NCI-H187 (cell line): Measurements from ENCODE around the gene DEF6.
A peak's percentile ranks its signal among the peaks of the same experiment; 100 is the strongest.
"Not testable (repeated sequence)": the region's sequence is repeated elsewhere in the genome, so short reads cannot be mapped to it uniquely, and the experiment has no call there.

Experiments
- DNase-seq, 2 experiments: peaks; one replicate each; lab custom pipeline; 2025; lab: John Stamatoyannopoulos, UW

DEF6 gene

GRCh38 chr6:35280903-35281302, 16.7 kb upstream of the DEF6 start:
- DNase-seq: no peak

- DNase-seq: no peak
Observed at GRCh38 chr6:35282472-35282871, 15.1 kb upstream of the DEF6 start.

DNA sequence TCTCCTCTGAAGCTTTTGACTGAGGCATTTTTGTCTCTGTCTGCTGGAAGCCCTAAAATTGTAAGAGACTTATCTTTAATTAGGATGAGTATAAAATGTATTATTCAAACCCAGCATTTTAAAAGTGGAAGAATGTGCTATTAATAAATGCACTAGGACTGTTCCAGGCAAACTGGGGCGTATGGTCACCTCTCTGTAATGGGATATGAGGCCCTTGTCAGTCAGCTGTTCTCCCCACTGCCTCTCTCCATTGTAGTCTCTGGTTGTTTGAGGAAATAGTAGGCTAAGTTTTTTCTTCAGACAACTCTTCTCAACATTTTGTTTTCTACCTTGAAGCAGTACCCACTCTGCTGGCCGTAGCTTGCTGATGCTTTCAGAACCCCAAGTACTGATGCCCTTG, 14.3 kb upstream of the DEF6 start:
- DNase-seq: no peak

DNA sequence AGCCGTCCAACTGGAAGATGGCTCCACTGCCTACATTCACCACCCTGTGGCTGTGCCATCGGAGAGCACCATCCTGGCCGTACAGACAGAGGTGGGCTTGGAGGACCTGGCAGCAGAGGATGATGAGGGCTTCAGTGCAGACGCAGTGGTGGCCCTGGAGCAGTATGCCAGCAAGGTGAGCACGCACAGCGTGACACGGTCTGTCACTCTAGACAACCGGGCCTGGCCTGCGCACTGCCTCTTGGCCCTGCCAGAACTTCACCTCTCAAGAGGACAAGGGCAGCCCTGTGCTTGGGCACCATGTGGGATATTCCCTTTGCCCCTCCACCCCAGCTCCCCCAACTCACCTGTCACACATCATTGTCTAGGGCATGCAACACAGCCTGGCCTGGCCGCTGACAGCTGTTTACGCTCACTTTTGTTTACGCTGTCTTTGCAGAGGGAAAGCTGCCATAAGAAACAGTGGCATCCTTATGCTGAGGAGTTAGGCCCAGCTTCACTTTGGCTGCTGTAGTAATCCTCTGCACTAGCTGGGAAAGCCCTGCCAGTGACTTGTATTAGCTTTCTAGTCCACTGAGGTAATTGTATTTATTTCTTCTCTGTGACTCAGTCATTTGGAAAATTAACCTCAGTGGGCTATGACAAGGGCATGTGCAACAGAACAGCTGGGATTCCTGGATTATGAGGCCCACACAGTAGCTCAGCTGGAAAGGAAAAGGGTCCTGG, 9.8 kb upstream of the DEF6 start:
- no peak for DNase-seq

DNA sequence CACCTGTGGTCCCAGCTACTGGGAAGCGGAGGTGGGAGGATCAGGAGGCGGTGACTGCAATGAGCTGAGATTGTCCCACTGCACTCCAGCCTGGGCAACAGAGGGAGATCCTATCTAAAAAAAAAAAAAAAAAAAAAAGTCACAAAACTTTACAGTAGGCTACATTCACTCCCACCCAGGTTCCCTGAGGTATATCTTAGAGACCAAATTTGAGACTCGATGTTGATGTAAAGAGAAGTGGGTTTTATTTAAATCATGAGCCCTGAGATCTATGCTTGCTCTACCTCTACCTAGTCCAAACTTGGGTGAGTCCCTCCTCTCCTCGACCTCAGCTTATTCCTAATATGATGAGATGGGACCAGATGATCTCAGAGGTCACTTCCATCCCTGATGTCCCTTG, 8.8 kb upstream of the DEF6 start:
- DNase-seq: no peak

DNA sequence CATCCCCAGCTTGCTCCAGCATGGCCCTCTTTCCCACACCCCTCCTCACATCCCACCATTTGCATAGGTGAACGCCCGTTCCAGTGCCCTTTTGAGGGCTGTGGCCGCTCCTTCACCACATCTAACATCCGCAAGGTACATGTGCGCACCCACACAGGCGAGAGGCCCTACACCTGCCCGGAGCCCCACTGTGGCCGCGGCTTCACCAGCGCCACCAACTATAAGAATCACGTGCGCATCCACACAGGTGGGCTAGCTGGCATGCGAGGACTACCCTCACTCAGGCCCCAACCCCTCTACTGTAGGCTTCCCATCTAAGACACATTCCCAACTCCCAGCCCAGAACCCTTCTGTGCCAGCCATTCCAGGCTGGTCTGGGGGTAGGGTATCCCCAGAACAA, 6.1 kb upstream of the DEF6 start:
- DNase-seq: no peak

DNA sequence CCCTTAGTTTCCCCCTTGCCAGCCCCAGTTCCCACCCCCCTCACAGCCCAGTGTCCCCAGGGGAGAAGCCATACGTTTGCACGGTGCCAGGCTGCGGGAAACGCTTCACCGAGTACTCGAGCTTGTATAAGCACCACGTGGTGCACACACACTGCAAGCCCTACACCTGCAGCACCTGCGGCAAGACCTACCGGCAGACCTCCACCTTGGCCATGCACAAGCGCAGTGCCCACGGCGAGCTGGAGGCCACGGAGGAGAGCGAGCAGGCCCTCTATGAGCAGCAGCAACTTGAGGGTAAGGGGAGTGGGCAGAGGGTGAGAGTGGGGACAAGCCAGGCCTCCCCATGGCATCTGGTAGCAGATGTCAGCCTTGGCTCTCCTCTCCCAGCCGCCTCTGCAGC, 5.1 kb upstream of the DEF6 start:
- peak in 1 of 2 experiments; percentile 69 for DNase-seq

- DNase-seq: no peak
Observed at GRCh38 chr6:35293681-35294080, 3.9 kb upstream of the DEF6 start.

GRCh38 chr6:35294308-35294945, 3.2 kb upstream of the DEF6 start:
- peak in 1 of 2 experiments; percentile 27 for DNase-seq

DNA sequence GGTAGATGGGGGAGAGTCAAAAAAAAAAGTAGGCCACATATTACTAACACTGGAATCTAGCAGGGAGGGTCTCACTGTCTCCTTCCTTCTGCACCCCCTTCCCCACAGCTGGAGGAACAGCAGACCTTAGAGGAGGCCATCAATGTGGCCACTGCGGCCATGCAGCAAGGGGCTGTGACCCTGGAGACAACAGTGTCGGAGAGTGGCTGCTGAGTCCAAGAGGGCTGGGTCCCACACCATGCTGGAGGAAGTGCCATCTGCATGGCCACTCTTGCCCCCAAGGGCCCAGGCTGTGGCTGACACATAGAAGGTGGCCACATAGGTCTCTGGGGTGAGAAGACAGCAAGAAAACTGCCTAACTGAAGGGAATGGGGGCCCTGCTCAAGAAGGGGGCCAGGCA, 2.6 kb upstream of the DEF6 start:
- no peak for DNase-seq

DNA sequence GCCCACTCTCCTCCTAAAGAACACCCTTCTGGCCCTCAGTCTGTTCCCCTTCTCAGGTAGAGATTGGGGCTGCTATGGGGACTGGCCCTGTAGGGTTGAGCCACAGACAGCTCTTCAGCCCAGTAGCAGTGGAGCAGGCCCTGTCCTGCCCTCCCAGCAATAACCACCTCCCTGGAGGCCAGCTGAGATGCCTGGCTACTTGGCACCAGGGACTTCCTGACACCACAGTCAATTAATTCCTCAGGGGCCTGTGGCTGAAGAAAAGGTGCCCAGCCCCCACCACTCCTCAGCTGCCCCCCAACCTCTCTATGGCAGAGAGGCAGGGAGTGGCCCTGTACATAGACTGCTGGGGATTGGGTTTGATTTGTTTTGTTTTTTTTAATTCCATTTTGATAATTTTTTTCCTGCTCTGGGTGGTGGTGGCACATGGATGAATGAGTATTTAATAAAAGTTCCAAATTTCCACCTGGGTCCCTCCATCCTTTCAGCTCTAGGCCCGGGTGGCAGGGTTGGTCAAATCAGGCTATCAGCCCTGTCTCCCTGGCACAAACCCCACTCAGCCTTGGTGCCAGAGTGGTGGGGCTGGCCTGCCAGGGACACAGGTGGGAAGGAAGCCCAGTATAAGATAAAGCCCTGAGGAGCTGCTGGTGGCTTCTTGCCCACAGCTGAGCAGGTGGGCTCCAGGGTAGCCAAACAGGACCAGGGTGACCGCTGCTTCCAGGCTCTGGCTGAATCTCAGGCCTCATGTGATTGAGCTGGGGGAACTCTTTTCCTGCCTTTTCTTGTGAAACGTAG, 1.9 kb upstream of the DEF6 start:
- no peak for DNase-seq

GRCh38 chr6:35296931-35297600, 552 bp upstream of the DEF6 start:
- DNase-seq: no peak

- no peak for DNase-seq
Observed at GRCh38 chr6:35298625-35299140, 1.1 kb downstream of the DEF6 start.

GRCh38 chr6:35299674-35300073, 2.1 kb downstream of the DEF6 start:
- DNase-seq: no peak

DNA sequence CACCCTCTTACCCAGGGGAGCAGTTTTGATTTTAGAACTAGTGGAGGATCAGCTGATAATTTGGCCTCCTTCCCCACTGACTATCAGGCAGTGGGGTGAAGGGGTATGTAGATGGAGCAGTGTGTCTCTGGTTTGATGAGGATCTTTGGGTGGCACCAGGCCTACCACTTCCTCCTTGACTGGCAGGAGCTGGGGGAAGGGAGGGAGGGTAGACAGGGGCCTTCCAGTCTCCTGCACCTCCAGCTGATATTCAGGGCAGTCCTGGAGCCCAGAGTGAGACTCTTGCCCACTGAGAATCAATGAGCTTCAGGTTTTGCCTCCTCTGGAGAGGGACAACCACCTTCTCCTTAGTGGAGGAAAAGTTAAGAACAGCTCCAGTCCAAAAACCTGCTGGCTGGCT, 3.2 kb downstream of the DEF6 start:
- no peak for DNase-seq

- DNase-seq: no peak
Observed at GRCh38 chr6:35302604-35303241, 5.1 kb downstream of the DEF6 start.

- DNase-seq: no peak
Observed at GRCh38 chr6:35304299-35304698, 6.7 kb downstream of the DEF6 start.

DNA sequence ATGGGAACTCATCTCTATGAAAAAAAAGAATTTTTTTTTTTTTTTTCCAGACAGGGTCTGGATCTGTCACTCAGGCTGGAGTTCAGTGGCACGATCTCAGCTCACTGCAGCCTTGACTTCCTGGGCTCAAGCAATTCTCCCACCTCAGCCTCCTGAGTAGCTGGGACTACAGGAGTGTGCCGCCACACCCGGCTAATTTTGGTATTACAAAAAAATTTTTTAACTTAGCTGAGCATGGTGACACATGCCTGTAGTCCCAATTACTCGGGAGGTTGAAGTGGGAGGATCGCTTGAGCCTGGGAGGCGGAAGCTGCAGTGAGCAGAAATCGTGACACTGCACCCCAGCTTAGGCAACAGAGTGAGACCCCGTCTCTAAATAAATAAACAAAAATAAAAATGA, 7.5 kb downstream of the DEF6 start:
- no peak for DNase-seq

- DNase-seq: not testable (repeated sequence)
Observed at GRCh38 chr6:35307138-35307537, 9.5 kb downstream of the DEF6 start.

- DNase-seq: not testable (repeated sequence)
Observed at GRCh38 chr6:35308543-35308942, 10.9 kb downstream of the DEF6 start.

GRCh38 chr6:35309611-35310264, 12.1 kb downstream of the DEF6 start:
- DNase-seq: no peak
